ENCODE measurements around the gene NELL1. TPM values are rescaled to one million over a fixed set of nuclear protein-coding genes. Genes with fewer than 3 reads are reported as not detected.

The NELL1 gene
- total RNA-seq, 1 donor from 2014 or later: 0.45 TPM

GRCh38 chr11:21323617-21324016, 654.2 kb downstream of the NELL1 start:
- Histone ChIP-seq H4K20me1 (ENCODE audit: insufficient read depth, low read length) (no peaks in the 10 kb centered on the region), H3K9ac (ENCODE audit: low read length) (no peak overlapping the region), H2AFZ (ENCODE audit: low read depth, low read length) (no peak overlapping the region), H3K27ac (ENCODE audit: low read depth, low read length) (no peak overlapping the region), H3K9me3 (ENCODE audit: insufficient read depth, low read depth, low read length) (no peaks in the 10 kb centered on the region), H3K4me1 (ENCODE audit: insufficient read depth, low read length) (no peaks in the 10 kb centered on the region), H3K79me2 (ENCODE audit: insufficient read depth, low read length) (no peaks in the 10 kb centered on the region), H3K27me3 (ENCODE audit: insufficient read depth, low read length) (no peaks in the 10 kb centered on the region), H3K36me3 (ENCODE audit: insufficient read depth, low read length) (no peaks in the 10 kb centered on the region), H3K4me2 (ENCODE audit: low read length) (no peak overlapping the region), H3K4me3 (ENCODE audit: insufficient read depth, low read depth, low read length) (no peak overlapping the region)
- H3K27ac Mint-ChIP-seq (ENCODE audit: unreplicated experiment): no peak overlapping the region
- H3K4me1 Mint-ChIP-seq (ENCODE audit: low read depth, unreplicated experiment): no peaks in the 10 kb centered on the region
- no peak overlapping the region for H3K4me3 Mint-ChIP-seq (ENCODE audit: unreplicated experiment)
- H3K9me3 Mint-ChIP-seq (ENCODE audit: unreplicated experiment): peaks cover 4% of the 10 kb centered on the region
- H3K27me3 Mint-ChIP-seq (ENCODE audit: low read depth, unreplicated experiment): no peaks in the 10 kb centered on the region
- DNase-seq (ENCODE audit: low read depth): no peak
- FAIRE-seq: no peak
- TF ChIP-seq EZH2 (IDR thresholded peaks at IDR 0.05; ENCODE audit: insufficient read depth, low read length): no peak
- TF ChIP-seq, protein P1, sequence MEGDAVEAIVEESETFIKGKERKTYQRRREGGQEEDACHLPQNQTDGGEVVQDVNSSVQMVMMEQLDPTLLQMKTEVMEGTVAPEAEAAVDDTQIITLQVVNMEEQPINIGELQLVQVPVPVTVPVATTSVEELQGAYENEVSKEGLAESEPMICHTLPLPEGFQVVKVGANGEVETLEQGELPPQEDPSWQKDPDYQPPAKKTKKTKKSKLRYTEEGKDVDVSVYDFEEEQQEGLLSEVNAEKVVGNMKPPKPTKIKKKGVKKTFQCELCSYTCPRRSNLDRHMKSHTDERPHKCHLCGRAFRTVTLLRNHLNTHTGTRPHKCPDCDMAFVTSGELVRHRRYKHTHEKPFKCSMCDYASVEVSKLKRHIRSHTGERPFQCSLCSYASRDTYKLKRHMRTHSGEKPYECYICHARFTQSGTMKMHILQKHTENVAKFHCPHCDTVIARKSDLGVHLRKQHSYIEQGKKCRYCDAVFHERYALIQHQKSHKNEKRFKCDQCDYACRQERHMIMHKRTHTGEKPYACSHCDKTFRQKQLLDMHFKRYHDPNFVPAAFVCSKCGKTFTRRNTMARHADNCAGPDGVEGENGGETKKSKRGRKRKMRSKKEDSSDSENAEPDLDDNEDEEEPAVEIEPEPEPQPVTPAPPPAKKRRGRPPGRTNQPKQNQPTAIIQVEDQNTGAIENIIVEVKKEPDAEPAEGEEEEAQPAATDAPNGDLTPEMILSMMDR (IDR thresholded peaks at IDR 0.05; ENCODE audit: insufficient read depth, low read depth, low read length): no peak
- H3K36me3 Mint-ChIP-seq (ENCODE audit: low read depth, unreplicated experiment): no peaks in the 10 kb centered on the region

DNA sequence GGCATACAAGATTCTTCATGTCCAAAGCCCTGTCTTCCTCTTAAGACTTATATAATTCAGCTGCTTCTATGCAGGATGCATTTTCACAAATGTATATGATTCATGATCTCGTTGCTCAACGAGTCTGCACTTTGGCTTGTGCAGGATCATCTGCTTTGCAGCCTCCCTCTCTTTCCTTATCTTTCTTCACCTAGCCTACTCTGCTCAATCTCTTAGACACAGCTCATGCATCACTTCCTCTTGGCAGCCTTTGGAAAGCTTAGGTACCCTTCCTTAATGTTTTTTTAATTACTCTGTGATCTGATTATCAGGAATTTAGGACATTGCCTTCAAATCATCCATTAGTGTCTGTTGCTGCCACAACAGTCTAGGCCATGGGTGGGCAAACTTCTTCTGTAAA, 673.8 kb downstream of the NELL1 start:
- FAIRE-seq (no peak), DNase-seq (ENCODE audit: low read depth) (no peak)
- Histone ChIP-seq H3K9ac (ENCODE audit: low read length) (no peak overlapping the region), H3K9me3 (ENCODE audit: insufficient read depth, low read depth, low read length) (no peaks in the 10 kb centered on the region), H4K20me1 (ENCODE audit: insufficient read depth, low read length) (no peaks in the 10 kb centered on the region), H3K27me3 (ENCODE audit: insufficient read depth, low read length) (no peaks in the 10 kb centered on the region), H3K4me2 (ENCODE audit: low read length) (no peak overlapping the region), H3K27ac (ENCODE audit: low read depth, low read length) (no peak overlapping the region), H3K4me1 (ENCODE audit: insufficient read depth, low read length) (no peaks in the 10 kb centered on the region), H3K79me2 (ENCODE audit: insufficient read depth, low read length) (no peaks in the 10 kb centered on the region), H3K4me3 (ENCODE audit: insufficient read depth, low read depth, low read length) (no peak overlapping the region), H2AFZ (ENCODE audit: low read depth, low read length) (no peak overlapping the region), H3K36me3 (ENCODE audit: insufficient read depth, low read length) (no peaks in the 10 kb centered on the region)
- Mint-ChIP-seq H3K36me3 (ENCODE audit: low read depth, unreplicated experiment) (no peaks in the 10 kb centered on the region), H3K27me3 (ENCODE audit: low read depth, unreplicated experiment) (no peaks in the 10 kb centered on the region), H3K9me3 (ENCODE audit: unreplicated experiment) (no peaks in the 10 kb centered on the region), H3K4me3 (ENCODE audit: unreplicated experiment) (no peak overlapping the region), H3K4me1 (ENCODE audit: low read depth, unreplicated experiment) (no peaks in the 10 kb centered on the region), H3K27ac (ENCODE audit: unreplicated experiment) (no peak overlapping the region)
- no peak for TF ChIP-seq EZH2 (IDR thresholded peaks at IDR 0.05; ENCODE audit: insufficient read depth, low read length)
- TF ChIP-seq, protein P1 (IDR thresholded peaks at IDR 0.05; ENCODE audit: insufficient read depth, low read depth, low read length): no peak

DNA sequence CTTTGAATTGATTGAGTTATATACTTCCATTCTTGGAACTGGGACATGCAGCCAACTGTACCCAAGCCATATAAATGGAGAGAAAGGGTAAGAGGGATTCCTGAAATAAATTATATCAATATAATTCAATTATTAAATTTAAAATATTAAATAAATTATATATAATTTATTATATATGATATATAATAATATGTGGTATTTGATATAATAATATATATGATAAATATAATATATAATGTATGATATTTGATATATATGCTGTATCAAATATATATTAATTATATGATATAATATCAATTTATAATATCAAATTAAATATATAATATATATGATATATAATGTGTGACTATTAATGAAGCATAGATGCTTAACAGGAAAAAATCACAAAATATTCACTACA, 677.0 kb downstream of the NELL1 start:
- no peak overlapping the region for H3K27ac Mint-ChIP-seq (ENCODE audit: unreplicated experiment)
- Histone ChIP-seq H3K4me3 (ENCODE audit: insufficient read depth, low read depth, low read length) (no peak overlapping the region), H4K20me1 (ENCODE audit: insufficient read depth, low read length) (no peaks in the 10 kb centered on the region), H3K4me1 (ENCODE audit: insufficient read depth, low read length) (no peaks in the 10 kb centered on the region), H3K27me3 (ENCODE audit: insufficient read depth, low read length) (no peaks in the 10 kb centered on the region), H3K4me2 (ENCODE audit: low read length) (no peak overlapping the region), H3K9ac (ENCODE audit: low read length) (no peak overlapping the region), H2AFZ (ENCODE audit: low read depth, low read length) (no peak overlapping the region), H3K79me2 (ENCODE audit: insufficient read depth, low read length) (no peaks in the 10 kb centered on the region), H3K9me3 (ENCODE audit: insufficient read depth, low read depth, low read length) (no peaks in the 10 kb centered on the region), H3K36me3 (ENCODE audit: insufficient read depth, low read length) (no peaks in the 10 kb centered on the region), H3K27ac (ENCODE audit: low read depth, low read length) (no peak overlapping the region)
- H3K36me3 Mint-ChIP-seq (ENCODE audit: low read depth, unreplicated experiment): no peaks in the 10 kb centered on the region
- TF ChIP-seq, protein P1 (IDR thresholded peaks at IDR 0.05; ENCODE audit: insufficient read depth, low read depth, low read length): no peak
- TF ChIP-seq EZH2 (IDR thresholded peaks at IDR 0.05; ENCODE audit: insufficient read depth, low read length): no peak
- DNase-seq (ENCODE audit: low read depth) (no peak), FAIRE-seq (no peak)
- H3K4me1 Mint-ChIP-seq (ENCODE audit: low read depth, unreplicated experiment): no peaks in the 10 kb centered on the region
- H3K4me3 Mint-ChIP-seq (ENCODE audit: unreplicated experiment): no peak overlapping the region
- H3K27me3 Mint-ChIP-seq (ENCODE audit: low read depth, unreplicated experiment): no peaks in the 10 kb centered on the region
- no peaks in the 10 kb centered on the region for H3K9me3 Mint-ChIP-seq (ENCODE audit: unreplicated experiment)

Data from astrocyte (in vitro differentiated cells and primary cell).